ENCODE measurements around the gene SSR2.
A peak's percentile ranks its signal among the peaks of the same experiment; 100 is the strongest.

Gene SSR2

DNA sequence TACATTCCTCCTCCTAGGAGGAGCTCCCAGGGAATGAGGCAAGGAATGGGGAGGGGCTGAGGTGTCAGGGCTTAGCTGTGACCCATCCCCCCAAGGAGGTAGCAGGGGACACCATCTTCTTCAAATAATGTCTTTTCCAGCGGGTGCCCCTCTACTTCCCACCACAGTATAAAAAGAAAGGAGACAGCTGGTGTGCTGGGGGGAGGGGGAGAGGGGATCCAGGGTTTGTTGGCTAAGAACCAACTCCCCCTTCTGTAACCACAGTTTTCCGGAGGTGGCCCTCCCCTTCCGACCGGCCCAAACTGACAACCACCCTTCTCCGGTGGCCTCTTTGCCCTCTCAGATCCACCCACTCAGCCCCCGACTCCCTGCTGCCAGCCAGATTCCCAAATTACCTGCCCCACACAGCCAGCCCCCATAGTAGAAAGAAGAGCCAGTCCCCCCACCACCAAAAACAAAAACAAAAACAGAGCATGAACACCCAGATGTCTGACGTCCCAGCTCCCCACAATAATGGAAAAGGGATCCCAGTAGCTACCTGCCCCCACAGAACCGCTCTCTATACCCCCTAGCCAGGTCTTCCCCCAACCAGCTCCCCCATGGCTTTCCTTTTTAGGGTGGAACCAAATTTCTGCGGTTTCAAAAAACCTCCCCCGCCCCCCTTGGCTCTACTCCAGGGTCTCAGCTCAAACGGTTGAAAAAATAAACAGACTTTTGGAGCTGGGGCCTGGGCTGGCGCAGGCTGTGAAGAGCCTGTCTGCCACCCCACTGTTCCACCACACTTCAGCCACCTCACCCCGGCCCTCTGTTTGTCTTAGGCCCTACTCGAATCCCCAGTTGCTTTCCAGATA is 44.5 kb downstream of the SSR2 start:
- Histone ChIP-seq H3K27me3 (ENCODE audit: insufficient read depth, low read length, poor library complexity, severe bottlenecking) (peaks cover 13% of the 10 kb centered on the region), H3K9me3 (ENCODE audit: insufficient read depth, low read depth, low read length) (no peaks in the 10 kb centered on the region), H2AFZ (ENCODE audit: low read length) (no peak overlapping the region), H3K4me3 (ENCODE audit: low read length, poor library complexity, severe bottlenecking) (peak overlapping the region; percentile 96), H3K4me1 (ENCODE audit: insufficient read depth, low read length, poor library complexity, severe bottlenecking) (peaks cover 76% of the 10 kb centered on the region), H3K36me3 (ENCODE audit: insufficient read depth, low read length) (no peaks in the 10 kb centered on the region; the same call in 1 of the 2 replicates), H3K9ac (ENCODE audit: low read depth, low read length, poor library complexity, severe bottlenecking) (peak overlapping the region; percentile 99), H3K4me2 (ENCODE audit: low read depth, low read length, poor library complexity, severe bottlenecking) (peak overlapping the region; percentile 89), H3F3A (ENCODE audit: low read depth) (peaks cover 3% of the 10 kb centered on the region; the same call in 1 of the 2 replicates), H3K79me2 (ENCODE audit: insufficient read depth, low read length) (peaks cover 99% of the 10 kb centered on the region), H3K9me2 (replicated peaks; ENCODE audit: low read depth, low read length) (no peaks in the 10 kb centered on the region), H4K20me1 (ENCODE audit: insufficient read depth, low read length, poor library complexity, severe bottlenecking) (peaks cover 47% of the 10 kb centered on the region)
- TF ChIP-seq EZH2phosphoT487 (IDR thresholded peaks at IDR 0.05; ENCODE audit: borderline replicate concordance): no peak
- TF ChIP-seq, protein P1, sequence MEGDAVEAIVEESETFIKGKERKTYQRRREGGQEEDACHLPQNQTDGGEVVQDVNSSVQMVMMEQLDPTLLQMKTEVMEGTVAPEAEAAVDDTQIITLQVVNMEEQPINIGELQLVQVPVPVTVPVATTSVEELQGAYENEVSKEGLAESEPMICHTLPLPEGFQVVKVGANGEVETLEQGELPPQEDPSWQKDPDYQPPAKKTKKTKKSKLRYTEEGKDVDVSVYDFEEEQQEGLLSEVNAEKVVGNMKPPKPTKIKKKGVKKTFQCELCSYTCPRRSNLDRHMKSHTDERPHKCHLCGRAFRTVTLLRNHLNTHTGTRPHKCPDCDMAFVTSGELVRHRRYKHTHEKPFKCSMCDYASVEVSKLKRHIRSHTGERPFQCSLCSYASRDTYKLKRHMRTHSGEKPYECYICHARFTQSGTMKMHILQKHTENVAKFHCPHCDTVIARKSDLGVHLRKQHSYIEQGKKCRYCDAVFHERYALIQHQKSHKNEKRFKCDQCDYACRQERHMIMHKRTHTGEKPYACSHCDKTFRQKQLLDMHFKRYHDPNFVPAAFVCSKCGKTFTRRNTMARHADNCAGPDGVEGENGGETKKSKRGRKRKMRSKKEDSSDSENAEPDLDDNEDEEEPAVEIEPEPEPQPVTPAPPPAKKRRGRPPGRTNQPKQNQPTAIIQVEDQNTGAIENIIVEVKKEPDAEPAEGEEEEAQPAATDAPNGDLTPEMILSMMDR (conservative IDR thresholded peaks at IDR 0.05; ENCODE audit: low read length): no peak

DNA sequence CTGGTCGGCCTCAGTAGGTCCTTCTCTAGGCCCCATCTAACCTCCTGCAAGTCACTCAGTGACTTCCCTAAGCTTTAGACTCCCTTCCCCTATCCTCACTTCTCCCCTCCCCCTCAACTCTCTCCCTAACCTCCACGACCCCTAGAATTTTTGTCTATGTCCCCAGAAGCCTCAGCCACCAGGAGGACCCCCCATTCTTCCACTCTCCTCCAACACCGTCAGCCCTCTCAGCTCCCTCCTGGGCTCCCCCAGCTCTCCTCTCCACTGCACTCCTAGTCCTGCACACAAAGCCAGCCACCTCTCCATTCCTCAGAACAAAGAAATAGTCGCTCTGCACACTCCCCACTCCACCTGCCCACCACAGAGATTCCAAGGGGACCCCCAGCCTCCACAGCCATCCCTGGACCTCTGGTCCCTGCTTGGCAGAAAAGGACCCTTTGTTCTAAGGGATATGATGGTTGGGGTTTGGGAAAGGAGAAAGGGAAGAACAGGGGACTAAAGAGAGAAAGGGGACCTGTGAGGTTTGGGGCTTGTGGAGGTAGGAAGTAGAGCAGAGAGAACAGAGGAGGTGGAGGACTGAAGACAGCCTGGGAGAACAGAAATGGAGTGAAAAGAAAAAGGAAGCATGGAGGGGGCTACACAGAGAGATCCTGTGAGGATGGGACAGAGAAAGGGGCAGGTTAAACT is 45.2 kb downstream of the SSR2 start:
- Histone ChIP-seq H3K36me3 (ENCODE audit: insufficient read depth, low read length) (no peaks in the 10 kb centered on the region; the same call in 1 of the 2 replicates), H3F3A (ENCODE audit: low read depth) (peaks cover 3% of the 10 kb centered on the region; the same call in 1 of the 2 replicates), H3K4me3 (ENCODE audit: low read length, poor library complexity, severe bottlenecking) (peak overlapping the region; percentile 96), H3K9me2 (replicated peaks; ENCODE audit: low read depth, low read length) (no peaks in the 10 kb centered on the region), H3K9ac (ENCODE audit: low read depth, low read length, poor library complexity, severe bottlenecking) (peak overlapping the region; percentile 99), H2AFZ (ENCODE audit: low read length) (no peak overlapping the region), H3K4me1 (ENCODE audit: insufficient read depth, low read length, poor library complexity, severe bottlenecking) (peaks cover 75% of the 10 kb centered on the region), H3K79me2 (ENCODE audit: insufficient read depth, low read length) (peaks cover 100% of the 10 kb centered on the region), H3K4me2 (ENCODE audit: low read depth, low read length, poor library complexity, severe bottlenecking) (peak overlapping the region; percentile 89), H3K27me3 (ENCODE audit: insufficient read depth, low read length, poor library complexity, severe bottlenecking) (peaks cover 13% of the 10 kb centered on the region), H3K9me3 (ENCODE audit: insufficient read depth, low read depth, low read length) (no peaks in the 10 kb centered on the region), H4K20me1 (ENCODE audit: insufficient read depth, low read length, poor library complexity, severe bottlenecking) (peaks cover 54% of the 10 kb centered on the region)
- TF ChIP-seq EZH2phosphoT487 (IDR thresholded peaks at IDR 0.05; ENCODE audit: borderline replicate concordance): no peak
- TF ChIP-seq, protein P1 (conservative IDR thresholded peaks at IDR 0.05; ENCODE audit: low read length): no peak

DNA sequence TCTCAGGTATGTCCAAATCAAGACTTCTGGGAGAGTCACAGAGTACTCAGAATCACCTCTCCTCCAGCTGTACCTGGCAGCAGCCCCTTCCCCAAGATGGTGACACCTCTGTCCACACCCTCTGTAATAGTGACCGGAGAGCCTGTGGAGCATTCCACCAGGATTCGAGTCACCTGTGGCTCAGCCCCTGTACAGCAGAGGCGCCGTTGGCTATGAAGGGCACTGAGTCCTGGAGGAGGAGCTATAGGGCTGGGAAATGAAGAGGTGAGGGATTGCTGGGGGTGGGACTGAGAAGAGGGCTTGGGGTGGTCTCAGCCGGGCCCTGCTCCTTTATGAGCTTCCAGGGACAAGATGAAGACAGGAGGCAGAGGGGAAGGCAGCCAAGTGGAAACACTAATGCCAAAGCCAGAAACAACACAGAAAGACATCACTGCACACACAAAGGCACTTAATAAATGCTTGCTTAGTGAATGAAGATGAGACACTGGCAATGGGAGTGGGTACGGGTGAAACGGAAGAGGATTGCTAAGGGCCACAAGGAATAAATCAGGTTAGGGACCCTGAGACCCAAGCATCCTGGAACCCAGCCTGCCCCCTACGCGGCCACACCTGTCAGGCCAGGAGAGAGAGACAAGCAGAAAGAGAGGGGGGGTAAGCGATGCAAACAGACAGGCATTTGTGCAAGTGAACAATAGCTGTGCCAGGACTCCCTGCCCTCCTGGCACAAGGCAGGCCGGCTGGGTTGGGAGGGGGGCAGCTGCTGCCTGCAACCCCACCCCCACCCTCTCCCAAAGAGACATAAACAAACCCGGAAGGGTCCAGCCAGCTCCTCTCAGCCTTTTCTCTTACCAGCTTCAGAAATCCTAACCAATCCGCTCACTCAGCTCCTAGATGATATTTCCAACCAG is 46.3 kb downstream of the SSR2 start:
- TF ChIP-seq, protein P1 (conservative IDR thresholded peaks at IDR 0.05; ENCODE audit: low read length): 0 out of 2 replicates have a peak, but pooled peaks have one; percentile 16
- TF ChIP-seq EZH2phosphoT487 (IDR thresholded peaks at IDR 0.05; ENCODE audit: borderline replicate concordance): no peak
- Histone ChIP-seq H3K4me3 (ENCODE audit: low read length, poor library complexity, severe bottlenecking) (peak overlapping the region; percentile 96), H3K79me2 (ENCODE audit: insufficient read depth, low read length) (peaks cover 100% of the 10 kb centered on the region), H2AFZ (ENCODE audit: low read length) (no peak overlapping the region), H3K4me2 (ENCODE audit: low read depth, low read length, poor library complexity, severe bottlenecking) (peak overlapping the region; percentile 89), H3K36me3 (ENCODE audit: insufficient read depth, low read length) (peaks cover 10% of the 10 kb centered on the region; the same call in 1 of the 2 replicates), H3K4me1 (ENCODE audit: insufficient read depth, low read length, poor library complexity, severe bottlenecking) (peaks cover 75% of the 10 kb centered on the region), H3K9me3 (ENCODE audit: insufficient read depth, low read depth, low read length) (no peaks in the 10 kb centered on the region), H3K9ac (ENCODE audit: low read depth, low read length, poor library complexity, severe bottlenecking) (peak overlapping the region; percentile 99), H3K27me3 (ENCODE audit: insufficient read depth, low read length, poor library complexity, severe bottlenecking) (peaks cover 13% of the 10 kb centered on the region), H3K9me2 (replicated peaks; ENCODE audit: low read depth, low read length) (no peaks in the 10 kb centered on the region), H4K20me1 (ENCODE audit: insufficient read depth, low read length, poor library complexity, severe bottlenecking) (peaks cover 65% of the 10 kb centered on the region), H3F3A (ENCODE audit: low read depth) (peaks cover 3% of the 10 kb centered on the region; the same call in 1 of the 2 replicates)
